Smooth muscle cell (in vitro differentiated cells): ENCODE measurements around the gene NRIP3. TPM values are rescaled to one million over a fixed set of nuclear protein-coding genes. Genes with fewer than 3 reads are reported as not detected.

ENCODE experiments used
- DNase-seq: peaks from one replicate; lab custom pipeline; 2025; ENCODE audit not compliant: unreplicated experiment; lab: John Stamatoyannopoulos, UW
- H2AFZ ChIP-seq: fragments of 200-600 bp; sonication (generic); 2 replicates; pipeline ENCODE4 v1.6.0; 2016; ENCODE audit warnings: antibody characterized with exemption, low read depth, mild to moderate bottlenecking
- H3F3A ChIP-seq: fragments of 200-600 bp; sonication (generic); 2 replicates; pipeline ENCODE4 v1.6.0; 2017; ENCODE audit warnings: antibody characterized with exemption, low read depth
- H3K27ac ChIP-seq: fragments of 200-600 bp; sonication (generic); 2 replicates; pipeline ENCODE4 v1.5.1; 2016; ENCODE audit warnings: low read depth, mild to moderate bottlenecking
- H3K27me3 ChIP-seq: fragments of 200-600 bp; sonication (generic); 2 replicates; pipeline ENCODE4 v1.6.1; 2016; ENCODE audit warnings: low read depth, mild to moderate bottlenecking
- H3K36me3 ChIP-seq: fragments of 200-600 bp; sonication (generic); 2 replicates; pipeline ENCODE4 v1.5.1; 2016; ENCODE audit warnings: low read depth
- H3K4me1 ChIP-seq: fragments of 200-600 bp; sonication (generic); 2 replicates; pipeline ENCODE4 v1.5.1; 2016; ENCODE audit warnings: low read depth
- H3K4me2 ChIP-seq: fragments of 200-600 bp; sonication (generic); 2 replicates; pipeline ENCODE4 v1.6.0; 2016; ENCODE audit warnings: mild to moderate bottlenecking
- H3K4me3 ChIP-seq: fragments of 200-600 bp; sonication (generic); 2 replicates; pipeline ENCODE4 v1.5.1; 2016; ENCODE audit warnings: mild to moderate bottlenecking
- H3K79me2 ChIP-seq: fragments of 200-600 bp; sonication (generic); 2 replicates; pipeline ENCODE4 v1.6.0; 2016; ENCODE audit warnings: low read depth, mild to moderate bottlenecking
- H3K9ac ChIP-seq: fragments of 200-600 bp; sonication (generic); 2 replicates; pipeline ENCODE4 v1.6.0; 2016; ENCODE audit warnings: low read depth
- H3K9me3 ChIP-seq: fragments of 200-600 bp; sonication (generic); replicated peaks from 2 replicates; pipeline ENCODE4 v1.5.1; 2016; ENCODE audit warnings: low read depth
- H4K20me1 ChIP-seq: fragments of 200-600 bp; sonication (generic); 2 replicates; pipeline ENCODE4 v1.6.0; 2016; ENCODE audit warnings: low read depth
- WGBS: methylation state at CpG from one replicate; pipeline ENCODE4 v1.1.7; 2016; ENCODE audit warnings: low lambda C conversion rate; 5-methylcytosine and 5-hydroxymethylcytosine counted together
- polyA plus RNA-seq: library from polyadenylated mRNA; unstranded; fragments of >200 nt; fragmentation: Nextera tagmentation; extraction: Ambion mirVana; gene quantifications from 2 replicates; pipeline ENCODE4 v1.2.1, GENCODE V29; 2016
- total RNA-seq: library from RNA; depleted of rRNA; stranded (reverse); fragments of >200 nt; gene quantifications from 2 replicates; pipeline ENCODE4 v1.2.3, GENCODE V29; 2014
- TF ChIP-seq, protein P1 (sequence below): fragments of 200-600 bp; sonication (generic); IDR thresholded peaks from 2 replicates; pipeline ENCODE4 v1.5.1; 2017; ENCODE audit warnings: borderline replicate concordance, mild to moderate bottlenecking, antibody characterized with exemption; ENCODE audit not compliant: insufficient read depth, poor library complexity, severe bottlenecking

The NRIP3 gene
- total and polyA plus RNA-seq, 2 experiments from 2014 or later, result 10.1 to 19.6 TPM

DNA sequence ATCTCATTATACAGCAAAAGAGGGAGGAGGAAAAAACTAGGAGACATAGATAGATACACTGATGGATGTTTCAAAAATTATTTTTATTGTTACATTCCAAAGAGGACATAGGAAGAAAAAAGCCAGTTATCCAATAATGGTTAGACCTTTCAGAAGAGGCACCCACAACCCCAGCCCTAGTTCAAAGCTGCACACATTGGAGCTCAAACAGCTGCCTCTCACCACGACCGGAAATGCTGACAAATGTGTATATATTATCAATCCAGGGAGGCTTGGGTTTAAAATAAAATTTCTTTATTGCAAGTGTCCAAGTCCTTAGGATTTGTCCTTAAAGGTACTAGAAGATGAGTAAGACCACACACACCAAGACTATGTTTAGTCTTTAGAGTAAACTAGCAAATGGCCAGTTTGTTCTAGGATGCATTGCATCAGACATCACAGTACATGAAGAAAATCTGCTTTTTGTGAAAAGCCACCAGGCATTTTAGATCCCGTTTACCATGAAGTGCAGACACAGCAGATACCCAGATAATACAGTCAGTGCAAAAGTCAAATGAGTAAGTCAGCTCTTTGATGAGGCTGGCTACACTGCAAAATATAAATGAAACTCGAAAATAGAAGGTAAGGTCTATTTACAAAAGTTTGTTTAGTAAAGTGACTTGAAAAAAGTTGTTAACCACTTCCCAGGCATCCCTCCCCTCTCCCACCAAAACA is 56.4 kb downstream of the NRIP3 start:
- DNase-seq, result no peak
- H3F3A ChIP-seq, result no peaks in the 10 kb centered on the region
- no peaks in the 10 kb centered on the region for H4K20me1 ChIP-seq
- no peak overlapping the region for H3K4me3 ChIP-seq
- no peaks in the 10 kb centered on the region for H3K27me3 ChIP-seq
- peaks cover 9% of the 10 kb centered on the region for H3K4me1 ChIP-seq
- TF ChIP-seq, protein P1, sequence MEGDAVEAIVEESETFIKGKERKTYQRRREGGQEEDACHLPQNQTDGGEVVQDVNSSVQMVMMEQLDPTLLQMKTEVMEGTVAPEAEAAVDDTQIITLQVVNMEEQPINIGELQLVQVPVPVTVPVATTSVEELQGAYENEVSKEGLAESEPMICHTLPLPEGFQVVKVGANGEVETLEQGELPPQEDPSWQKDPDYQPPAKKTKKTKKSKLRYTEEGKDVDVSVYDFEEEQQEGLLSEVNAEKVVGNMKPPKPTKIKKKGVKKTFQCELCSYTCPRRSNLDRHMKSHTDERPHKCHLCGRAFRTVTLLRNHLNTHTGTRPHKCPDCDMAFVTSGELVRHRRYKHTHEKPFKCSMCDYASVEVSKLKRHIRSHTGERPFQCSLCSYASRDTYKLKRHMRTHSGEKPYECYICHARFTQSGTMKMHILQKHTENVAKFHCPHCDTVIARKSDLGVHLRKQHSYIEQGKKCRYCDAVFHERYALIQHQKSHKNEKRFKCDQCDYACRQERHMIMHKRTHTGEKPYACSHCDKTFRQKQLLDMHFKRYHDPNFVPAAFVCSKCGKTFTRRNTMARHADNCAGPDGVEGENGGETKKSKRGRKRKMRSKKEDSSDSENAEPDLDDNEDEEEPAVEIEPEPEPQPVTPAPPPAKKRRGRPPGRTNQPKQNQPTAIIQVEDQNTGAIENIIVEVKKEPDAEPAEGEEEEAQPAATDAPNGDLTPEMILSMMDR, result no peak
- no peaks in the 10 kb centered on the region for H3K9me3 ChIP-seq
- H3K9ac ChIP-seq, result no peak overlapping the region
- H3K36me3 ChIP-seq, result no peaks in the 10 kb centered on the region
- no peaks in the 10 kb centered on the region for H3K79me2 ChIP-seq
- peak overlapping the region; percentile 58 for H3K27ac ChIP-seq
- peak overlapping the region; percentile 55 for H3K4me2 ChIP-seq
- H2AFZ ChIP-seq, result no peak overlapping the region
- 49% methylated on average over 4 of the region's 4 CpGs for WGBS

DNA sequence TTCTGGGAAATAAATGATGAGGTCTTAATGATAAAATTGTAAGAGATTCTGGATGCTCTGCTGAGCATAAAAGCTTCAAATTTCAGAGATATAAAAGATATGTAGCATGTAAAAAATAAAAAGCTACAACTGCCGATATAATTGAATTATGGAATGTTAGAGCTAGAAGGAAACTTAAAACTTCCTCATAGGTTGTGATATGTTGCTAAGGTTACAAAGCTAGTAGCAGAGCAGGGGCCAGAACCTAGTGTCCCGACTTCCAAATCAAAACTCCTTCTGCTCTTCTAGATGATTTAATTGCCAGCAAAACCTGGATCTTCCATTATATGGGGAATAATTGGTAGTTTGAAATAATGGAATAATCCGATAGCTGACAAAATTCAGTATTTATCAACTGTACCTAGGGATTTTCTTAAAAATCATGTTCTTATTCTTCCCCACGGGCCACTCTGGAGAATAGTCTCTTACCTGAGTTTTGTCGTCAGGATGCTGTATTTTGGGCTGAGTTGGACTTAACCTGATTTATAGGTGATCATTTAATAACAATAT is 61.2 kb downstream of the NRIP3 start, which contains the start of gene ASCL3:
ASCL3 (minus strand) TSS at position 499 of the 549 bp plus-strand sequence. CDS start 4,855 bp downstream, outside the sequence.
- no peak within 1 kb of the TSS for H3K4me2 ChIP-seq
- DNase-seq, result no peak
- TF ChIP-seq, protein P1, result no peak
- H3K4me1 ChIP-seq, result peaks cover 3% of the 10 kb centered on the region
- H3K79me2 ChIP-seq, result no peaks in the 10 kb centered on the region
- 83% methylated on average over 5 of the region's 5 CpGs for WGBS
- no peaks in the 10 kb centered on the region for H3K9me3 ChIP-seq
- H3K27me3 ChIP-seq, result no peaks in the 10 kb centered on the region
- H3K27ac ChIP-seq, result no peak within 1 kb of the TSS
- no peaks in the 10 kb centered on the region for H3K36me3 ChIP-seq
- no peak within 1 kb of the TSS for H3K4me3 ChIP-seq
- no peak within 1 kb of the TSS for H2AFZ ChIP-seq
- no peaks in the 10 kb centered on the region for H4K20me1 ChIP-seq
- no peaks in the 10 kb centered on the region for H3F3A ChIP-seq
- no peak within 1 kb of the TSS for H3K9ac ChIP-seq

DNA sequence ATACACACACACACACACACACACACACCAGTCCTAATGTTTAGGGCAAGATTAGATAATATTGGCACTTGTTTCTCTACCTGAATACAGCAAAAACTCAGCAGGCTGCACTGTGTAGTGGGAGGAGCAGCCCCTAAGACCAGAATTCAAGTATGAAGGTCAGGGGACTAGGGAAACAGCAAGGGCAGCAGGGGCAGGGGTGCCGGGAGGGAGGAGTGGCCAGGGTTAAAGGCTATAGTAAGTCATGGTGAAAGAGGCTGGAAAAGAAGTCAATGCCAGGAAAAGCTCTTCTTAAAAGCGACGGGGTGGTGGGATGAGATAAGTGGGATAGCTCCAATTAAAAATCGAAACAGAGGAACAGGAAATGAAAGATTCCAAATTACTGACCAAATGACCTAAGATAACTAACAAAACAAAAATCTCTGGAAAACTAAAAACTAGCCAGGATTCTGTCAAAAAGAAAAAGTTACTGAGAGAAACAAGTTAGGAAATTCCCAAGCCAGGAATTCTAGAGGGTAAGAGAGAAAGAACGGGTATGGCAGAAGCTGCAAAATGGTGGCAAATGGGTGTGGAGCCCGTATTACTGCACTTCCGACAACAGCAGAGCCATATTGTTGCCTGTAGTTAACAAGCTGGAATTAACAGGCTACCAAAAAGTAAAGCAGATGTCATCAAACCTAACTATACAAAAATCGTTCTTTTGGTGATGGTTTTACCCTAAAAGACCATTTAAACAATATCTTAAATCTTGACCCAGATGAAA is 62.3 kb downstream of the NRIP3 start:
- DNase-seq, result no peak
- no peaks in the 10 kb centered on the region for H3F3A ChIP-seq
- no peaks in the 10 kb centered on the region for H3K27me3 ChIP-seq
- H3K9ac ChIP-seq, result no peak overlapping the region
- H3K4me3 ChIP-seq, result no peak overlapping the region
- no peak overlapping the region for H3K4me2 ChIP-seq
- H3K4me1 ChIP-seq, result peaks cover 3% of the 10 kb centered on the region
- no peaks in the 10 kb centered on the region for H3K36me3 ChIP-seq
- WGBS, result 83% methylated on average over 8 of the region's 8 CpGs
- no peak overlapping the region for H2AFZ ChIP-seq
- TF ChIP-seq, protein P1, result no peak
- H4K20me1 ChIP-seq, result no peaks in the 10 kb centered on the region
- H3K9me3 ChIP-seq, result no peaks in the 10 kb centered on the region
- no peaks in the 10 kb centered on the region for H3K79me2 ChIP-seq
- no peak overlapping the region for H3K27ac ChIP-seq
